SU-DHL-6 (cell line): Measurements from ENCODE around the gene DYNLT2.

Experiments
- H2AFZ ChIP-seq: fragments of 200-600 bp; sonication (generic); 2 replicates; pipeline ENCODE4 v1.6.1; 2014; ENCODE audit warnings: low read depth, mild to moderate bottlenecking, moderate library complexity, mixed read lengths, antibody characterized with exemption, low read length; ENCODE audit not compliant: severe bottlenecking
- H3F3A ChIP-seq: fragments of 200-600 bp; shearing (Covaris generic); 2 replicates; pipeline ENCODE4 v1.6.0; 2016; ENCODE audit warnings: antibody characterized with exemption, mild to moderate bottlenecking; ENCODE audit not compliant: insufficient read depth
- H3K27ac ChIP-seq: fragments of 200-600 bp; sonication (generic); 2 replicates; pipeline ENCODE4 v1.5.1; 2016; ENCODE audit warnings: low read depth, mild to moderate bottlenecking, low read length, moderate library complexity, mixed read lengths
- H3K27me3 ChIP-seq: fragments of 200-600 bp; sonication (generic), shearing (Covaris generic); 2 replicates; pipeline ENCODE4 v1.6.0; 2014; ENCODE audit warnings: mild to moderate bottlenecking, low read length
- H3K36me3 ChIP-seq: fragments of 200-600 bp; sonication (generic); 2 replicates; pipeline ENCODE4 v1.6.1; 2014; ENCODE audit warnings: mild to moderate bottlenecking, low read length, mixed read lengths
- H3K4me2 ChIP-seq: fragments of 300-600, 200-600 bp; shearing (Covaris generic), sonication (generic); 2 replicates; pipeline ENCODE4 v1.6.0; 2014; ENCODE audit warnings: low read length, low read depth, mild to moderate bottlenecking; ENCODE audit not compliant: poor library complexity, severe bottlenecking
- H3K4me3 ChIP-seq: fragments of 200-600 bp; sonication (generic); 2 replicates; pipeline ENCODE4 v1.5.1; 2014; ENCODE audit warnings: antibody characterized with exemption, low read length, mild to moderate bottlenecking, mixed read lengths; ENCODE audit not compliant: insufficient read depth, poor library complexity, severe bottlenecking
- H3K79me2 ChIP-seq: fragments of 200-600 bp; sonication (generic); 2 replicates; pipeline ENCODE4 v1.6.1; 2014; ENCODE audit warnings: mild to moderate bottlenecking, low read length, moderate library complexity; ENCODE audit not compliant: insufficient read depth
- H3K9ac ChIP-seq: fragments of 200-600 bp; sonication (generic); 2 replicates; pipeline ENCODE4 v1.7.0; 2014; ENCODE audit warnings: mild to moderate bottlenecking, low read length
- H3K9me2 ChIP-seq: fragments of 200-600 bp; sonication (generic); replicated peaks from 2 replicates; pipeline ENCODE4 v1.6.1; 2014; ENCODE audit warnings: low read length; ENCODE audit not compliant: insufficient read depth
- H3K9me3 ChIP-seq: fragments of 200-600 bp; sonication (generic); 2 replicates; pipeline ENCODE4 v1.6.1; 2014; ENCODE audit warnings: low read length, mixed read lengths; ENCODE audit not compliant: insufficient read depth
- H4K20me1 ChIP-seq: fragments of 200-600 bp; sonication (generic); 2 replicates; pipeline ENCODE4 v1.6.1; 2014; ENCODE audit warnings: low read depth, mild to moderate bottlenecking, antibody characterized with exemption, low read length, moderate library complexity, mixed read lengths
- CTCF ChIP-seq: fragments of 200-600 bp; sonication (generic); IDR thresholded peaks from one replicate; pipeline ENCODE4 v1.5.1; 2017; ENCODE audit warnings: antibody characterized with exemption, mild to moderate bottlenecking, low read length, moderate library complexity; ENCODE audit not compliant: insufficient read depth, poor library complexity, severe bottlenecking
- EZH2phosphoT487 ChIP-seq: fragments of 200-600 bp; sonication (generic), shearing (Covaris generic); conservative IDR thresholded peaks from 2 replicates; pipeline ENCODE4 v1.6.1; 2018; ENCODE audit warnings: mild to moderate bottlenecking, antibody characterized with exemption, low read length, moderate library complexity, mixed read lengths

DYNLT2 gene

GRCh38 chr6:169788809-169789145 is 37.4 kb upstream of the DYNLT2 start:
- no peaks in the 10 kb centered on the region for H3K36me3 ChIP-seq
- H3K4me3 ChIP-seq, result no peak overlapping the region
- no peaks in the 10 kb centered on the region for H4K20me1 ChIP-seq
- H3K9me2 ChIP-seq, result no peaks in the 10 kb centered on the region
- H3K9ac ChIP-seq, result no peak overlapping the region
- H3K27me3 ChIP-seq, result no peaks in the 10 kb centered on the region
- no peak overlapping the region for H2AFZ ChIP-seq
- no peak overlapping the region for H3K27ac ChIP-seq
- no peak for TF ChIP-seq EZH2phosphoT487
- TF ChIP-seq CTCF, result no peak
- H3F3A ChIP-seq, result no peaks in the 10 kb centered on the region
- H3K4me2 ChIP-seq, result no peak overlapping the region
- H3K9me3 ChIP-seq, result no peaks in the 10 kb centered on the region
- H3K79me2 ChIP-seq, result no peaks in the 10 kb centered on the region

GRCh38 chr6:169787797-169788196 is 36.4 kb upstream of the DYNLT2 start:
- Histone ChIP-seq H3K27me3 (no peaks in the 10 kb centered on the region), H3K79me2 (no peaks in the 10 kb centered on the region), H4K20me1 (no peaks in the 10 kb centered on the region), H3K4me2 (no peak overlapping the region), H3K36me3 (no peaks in the 10 kb centered on the region), H3K9ac (no peak overlapping the region), H2AFZ (no peak overlapping the region), H3F3A (no peaks in the 10 kb centered on the region), H3K27ac (no peak overlapping the region), H3K4me3 (no peak overlapping the region), H3K9me2 (no peaks in the 10 kb centered on the region), H3K9me3 (no peaks in the 10 kb centered on the region)
- no peak for TF ChIP-seq CTCF
- no peak for TF ChIP-seq EZH2phosphoT487

GRCh38 chr6:169786349-169786748 is 35.0 kb upstream of the DYNLT2 start:
- H3K4me3 ChIP-seq, result no peak overlapping the region
- no peaks in the 10 kb centered on the region for H3F3A ChIP-seq
- no peaks in the 10 kb centered on the region for H4K20me1 ChIP-seq
- no peaks in the 10 kb centered on the region for H3K36me3 ChIP-seq
- no peaks in the 10 kb centered on the region for H3K9me3 ChIP-seq
- no peaks in the 10 kb centered on the region for H3K9me2 ChIP-seq
- H3K27me3 ChIP-seq, result no peaks in the 10 kb centered on the region
- no peak overlapping the region for H3K27ac ChIP-seq
- no peak overlapping the region for H2AFZ ChIP-seq
- H3K79me2 ChIP-seq, result no peaks in the 10 kb centered on the region
- H3K9ac ChIP-seq, result no peak overlapping the region
- no peak for TF ChIP-seq CTCF
- no peak for TF ChIP-seq EZH2phosphoT487
- no peak overlapping the region for H3K4me2 ChIP-seq

- no peaks in the 10 kb centered on the region for H3K27me3 ChIP-seq
- H3K9me3 ChIP-seq, result no peaks in the 10 kb centered on the region
- H3K4me3 ChIP-seq, result no peak overlapping the region
- no peaks in the 10 kb centered on the region for H3K9me2 ChIP-seq
- no peaks in the 10 kb centered on the region for H3K79me2 ChIP-seq
- no peaks in the 10 kb centered on the region for H4K20me1 ChIP-seq
- H3F3A ChIP-seq, result no peaks in the 10 kb centered on the region
- no peak overlapping the region for H2AFZ ChIP-seq
- no peak overlapping the region for H3K4me2 ChIP-seq
- H3K36me3 ChIP-seq, result no peaks in the 10 kb centered on the region
- TF ChIP-seq CTCF (no peak), EZH2phosphoT487 (no peak)
- H3K9ac ChIP-seq, result no peak overlapping the region
- no peak overlapping the region for H3K27ac ChIP-seq
Measured at GRCh38 chr6:169785566-169785965, 34.2 kb upstream of the DYNLT2 start.
